Stimulated activated CD8-positive, alpha-beta memory T cell treated with anti-CD3 and anti-CD28 coated beads, Interleukin-7, amount 100 ng/mL, for 1 hour (primary cell): ENCODE measurements around the gene KIF25.
"Not testable (repeated sequence)": the region's sequence is repeated elsewhere in the genome, so short reads cannot be mapped to it uniquely, and the experiment has no call there.

Experiments used
- DNase-seq, 2 donors: peaks; one replicate each; pipeline ENCODE4 v3.0.0-alpha.2; 2020; ENCODE audit warnings: low read depth in 2 of 2

The KIF25 gene

GRCh38 chr6:167993831-167994230, 3.6 kb upstream of the KIF25 start:
- DNase-seq = no peak

- no peak for DNase-seq
Measured at GRCh38 chr6:167995302-167995701, 2.2 kb upstream of the KIF25 start.

GRCh38 chr6:167995731-167996151, 1.7 kb upstream of the KIF25 start:
- no peak for DNase-seq

GRCh38 chr6:167996424-167997199, 859 bp upstream of the KIF25 start:
- no peak for DNase-seq

GRCh38 chr6:167998215-167998614, 744 bp downstream of the KIF25 start:
- DNase-seq = no peak

GRCh38 chr6:168000198-168001028, 2.9 kb downstream of the KIF25 start:
- no peak for DNase-seq

- no peak for DNase-seq
Measured at GRCh38 chr6:168001029-168001332, 3.5 kb downstream of the KIF25 start.

- not testable (repeated sequence) for DNase-seq
Measured at GRCh38 chr6:168001514-168001913, 4.0 kb downstream of the KIF25 start.

GRCh38 chr6:168002804-168003203, 5.3 kb downstream of the KIF25 start:
- no peak for DNase-seq

GRCh38 chr6:168004023-168004422, 6.6 kb downstream of the KIF25 start:
- no peak for DNase-seq

GRCh38 chr6:168004945-168005344, 7.5 kb downstream of the KIF25 start:
- no peak for DNase-seq

- DNase-seq = no peak
Measured at GRCh38 chr6:168005796-168006195, 8.3 kb downstream of the KIF25 start.

GRCh38 chr6:168007592-168008338, 10.3 kb downstream of the KIF25 start:
- DNase-seq = no peak

GRCh38 chr6:168009331-168009730, 11.9 kb downstream of the KIF25 start:
- DNase-seq = no peak

- DNase-seq = no peak
Measured at GRCh38 chr6:168011291-168011690, 13.8 kb downstream of the KIF25 start.

- no peak for DNase-seq
Measured at GRCh38 chr6:168012431-168013249, 15.2 kb downstream of the KIF25 start.

GRCh38 chr6:168013250-168013915, 15.9 kb downstream of the KIF25 start:
- DNase-seq = no peak

- DNase-seq = no peak
Measured at GRCh38 chr6:168014428-168014827, 17.0 kb downstream of the KIF25 start.

- no peak for DNase-seq
Measured at GRCh38 chr6:168015009-168015408, 17.5 kb downstream of the KIF25 start.

- no peak for DNase-seq
Measured at GRCh38 chr6:168015482-168016175, 18.2 kb downstream of the KIF25 start.
